Measurements from ENCODE around the gene TSC22D1. TPM values are rescaled to one million over a fixed set of nuclear protein-coding genes. Genes with fewer than 3 reads are reported as not detected.

The TSC22D1 gene
- total RNA-seq, 4 donors from 2014 or later, result 48.8 to 138 (median 92.7) TPM

DNA sequence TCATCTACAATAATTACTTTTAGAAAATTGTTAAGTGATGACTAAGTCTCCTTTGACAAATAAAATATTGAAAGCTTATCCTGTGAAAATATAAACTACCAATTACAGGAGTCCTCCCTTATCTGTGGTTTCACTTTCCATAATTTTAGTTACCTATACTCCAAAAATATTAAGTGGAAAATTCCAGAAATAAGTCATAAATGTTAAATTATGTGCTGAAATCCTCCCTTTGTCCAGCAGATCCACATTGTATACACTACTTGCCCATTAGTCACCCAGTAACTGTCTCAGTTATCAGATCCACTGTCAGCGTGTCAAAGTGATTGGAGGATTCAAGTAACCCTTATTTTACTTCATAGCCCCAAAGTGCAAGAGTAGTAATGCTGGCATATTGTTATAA lies 104.4 kb downstream of the TSC22D1 start:
- ATAC-seq (ENCODE audit: low FRiP score) (no peak), DNase-seq (ENCODE audit: low spot score) (no peak)
- TF ChIP-seq, protein P1, sequence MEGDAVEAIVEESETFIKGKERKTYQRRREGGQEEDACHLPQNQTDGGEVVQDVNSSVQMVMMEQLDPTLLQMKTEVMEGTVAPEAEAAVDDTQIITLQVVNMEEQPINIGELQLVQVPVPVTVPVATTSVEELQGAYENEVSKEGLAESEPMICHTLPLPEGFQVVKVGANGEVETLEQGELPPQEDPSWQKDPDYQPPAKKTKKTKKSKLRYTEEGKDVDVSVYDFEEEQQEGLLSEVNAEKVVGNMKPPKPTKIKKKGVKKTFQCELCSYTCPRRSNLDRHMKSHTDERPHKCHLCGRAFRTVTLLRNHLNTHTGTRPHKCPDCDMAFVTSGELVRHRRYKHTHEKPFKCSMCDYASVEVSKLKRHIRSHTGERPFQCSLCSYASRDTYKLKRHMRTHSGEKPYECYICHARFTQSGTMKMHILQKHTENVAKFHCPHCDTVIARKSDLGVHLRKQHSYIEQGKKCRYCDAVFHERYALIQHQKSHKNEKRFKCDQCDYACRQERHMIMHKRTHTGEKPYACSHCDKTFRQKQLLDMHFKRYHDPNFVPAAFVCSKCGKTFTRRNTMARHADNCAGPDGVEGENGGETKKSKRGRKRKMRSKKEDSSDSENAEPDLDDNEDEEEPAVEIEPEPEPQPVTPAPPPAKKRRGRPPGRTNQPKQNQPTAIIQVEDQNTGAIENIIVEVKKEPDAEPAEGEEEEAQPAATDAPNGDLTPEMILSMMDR (IDR thresholded peaks at IDR 0.05), result no peak

DNA sequence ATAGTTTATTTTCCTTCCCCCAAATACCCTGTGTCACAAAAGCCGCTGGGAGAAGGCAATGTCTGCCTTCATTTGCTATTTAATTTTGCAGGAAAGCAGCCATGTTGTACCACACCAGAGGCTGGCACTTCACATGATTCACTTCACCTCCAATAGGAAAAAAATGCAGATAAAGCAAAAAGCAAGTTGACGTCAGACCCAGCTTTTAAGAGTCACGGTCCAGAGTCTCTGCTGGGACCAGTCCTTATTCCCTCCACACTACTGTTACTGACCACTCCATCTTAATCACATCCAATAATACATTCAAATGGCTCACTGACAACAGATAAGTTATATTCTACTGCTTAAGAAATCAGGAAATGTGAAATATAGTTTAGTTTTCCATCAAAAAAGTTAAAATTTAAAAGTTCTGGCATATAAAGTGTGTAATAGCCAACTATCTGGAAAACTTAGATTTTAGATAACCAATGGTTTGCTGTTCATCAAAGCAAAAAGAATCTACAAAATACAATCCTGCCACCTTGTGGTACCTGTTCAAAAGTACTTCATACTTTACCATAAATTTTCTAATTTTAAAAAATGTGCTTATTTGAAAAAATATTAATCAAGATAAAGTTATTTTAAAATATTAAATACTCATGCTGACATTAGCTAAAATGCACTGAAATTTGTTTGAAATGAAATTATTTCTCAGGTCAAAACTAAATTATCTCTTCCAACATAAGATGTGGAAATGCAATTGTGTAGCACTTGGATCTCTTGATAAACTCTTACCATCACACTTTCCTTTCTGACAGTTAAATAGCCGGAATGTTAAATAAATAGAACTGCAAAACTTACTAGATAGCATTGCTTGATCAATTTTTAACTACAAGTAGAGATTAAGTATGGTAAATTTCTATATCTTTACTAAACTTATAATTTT lies 105.2 kb downstream of the TSC22D1 start:
- no peak for ATAC-seq (ENCODE audit: low FRiP score)

DNA sequence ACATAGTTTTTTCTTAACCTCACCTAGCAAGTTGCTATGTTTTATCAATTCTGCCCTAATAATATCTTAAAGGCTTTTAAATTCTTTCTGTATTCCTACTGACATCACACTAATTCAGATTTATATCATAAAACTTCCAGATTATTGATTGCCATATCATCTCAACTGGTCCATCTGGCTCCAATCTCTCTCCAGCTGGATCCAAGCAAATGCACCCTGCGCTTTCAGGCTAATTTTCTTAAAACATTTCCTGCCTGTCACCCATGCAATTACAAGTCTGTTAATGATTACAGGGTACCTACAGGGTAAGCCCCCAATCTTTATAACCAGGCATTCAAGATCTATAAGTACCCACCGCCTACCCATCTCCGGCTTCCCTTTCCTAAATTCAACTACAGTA lies 107.3 kb downstream of the TSC22D1 start:
- TF ChIP-seq, protein P1 (IDR thresholded peaks at IDR 0.05), result no peak
- DNase-seq (ENCODE audit: low spot score) (no peak), ATAC-seq (ENCODE audit: low FRiP score) (no peak)

More for the DNA sequence above, 105.2 kb downstream of the TSC22D1 start:
- TF ChIP-seq, protein P1 (IDR thresholded peaks at IDR 0.05), result peak in 1 of 3 donors; percentile 3
- DNase-seq (ENCODE audit: low spot score), result no peak

DNA sequence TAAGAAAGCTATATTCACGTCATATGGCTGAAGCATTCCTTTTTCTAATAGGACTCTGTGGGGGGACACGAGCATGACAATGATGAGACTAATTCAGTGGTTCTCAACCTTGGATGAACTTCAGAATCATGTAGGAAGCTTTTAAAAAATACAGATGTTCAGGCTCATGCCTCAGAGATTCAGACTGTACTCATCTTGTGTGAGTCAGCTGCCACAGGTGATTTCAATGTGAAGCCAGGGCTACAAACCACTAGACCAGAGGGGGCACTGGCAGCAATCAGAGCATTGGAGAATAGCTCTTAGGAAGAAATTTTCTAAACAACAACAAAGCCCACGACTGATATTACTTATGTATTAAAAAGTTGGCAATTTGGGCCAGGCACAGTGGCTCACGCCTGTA lies 110.8 kb downstream of the TSC22D1 start:
- ATAC-seq (ENCODE audit: low FRiP score), result no peak
- TF ChIP-seq, protein P1 (IDR thresholded peaks at IDR 0.05), result no peak
- DNase-seq (ENCODE audit: low spot score), result no peak

DNA sequence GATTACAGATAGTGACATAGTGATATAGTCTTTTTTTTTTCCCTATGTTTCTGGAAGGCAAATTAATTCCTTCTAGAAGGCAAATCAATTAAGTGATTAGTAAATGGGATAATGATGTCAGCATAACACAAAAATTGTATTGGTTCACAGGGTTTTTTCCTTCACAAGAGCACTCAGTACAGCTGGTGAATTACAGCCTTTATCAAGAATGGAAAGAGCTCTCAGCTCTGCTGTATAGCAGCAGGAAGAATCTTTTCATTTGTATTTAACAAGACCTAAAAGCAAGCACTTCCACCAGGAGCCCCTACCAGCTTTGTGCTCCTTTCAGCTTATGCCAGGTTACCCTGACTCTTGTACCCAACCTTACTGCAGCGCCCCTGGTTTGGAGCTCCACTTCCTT lies 111.7 kb downstream of the TSC22D1 start:
- no peak for ATAC-seq (ENCODE audit: low FRiP score)
- TF ChIP-seq, protein P1 (IDR thresholded peaks at IDR 0.05), result no peak
- no peak for DNase-seq (ENCODE audit: low spot score)

DNA sequence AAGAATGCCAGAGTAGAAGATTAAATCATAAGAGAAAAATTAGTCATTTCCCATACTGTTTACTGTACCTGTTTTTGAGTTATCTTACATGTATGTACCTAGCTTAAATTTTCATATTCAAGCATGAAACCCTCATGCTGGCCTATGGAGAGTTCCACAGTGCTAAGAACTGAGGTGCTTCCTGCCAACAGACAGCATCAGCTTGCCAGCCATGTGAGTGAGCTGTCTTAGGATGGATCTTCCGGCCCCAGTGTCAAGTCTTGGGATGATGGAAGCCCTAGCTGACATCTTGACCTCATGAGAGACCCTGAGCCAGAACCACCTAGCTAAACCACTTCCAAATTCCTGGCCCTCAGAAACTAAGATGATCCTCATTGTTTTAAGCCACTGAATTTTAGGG lies 112.4 kb downstream of the TSC22D1 start:
- TF ChIP-seq, protein P1 (IDR thresholded peaks at IDR 0.05), result no peak
- no peak for ATAC-seq (ENCODE audit: low FRiP score)
- DNase-seq (ENCODE audit: low spot score), result no peak

DNA sequence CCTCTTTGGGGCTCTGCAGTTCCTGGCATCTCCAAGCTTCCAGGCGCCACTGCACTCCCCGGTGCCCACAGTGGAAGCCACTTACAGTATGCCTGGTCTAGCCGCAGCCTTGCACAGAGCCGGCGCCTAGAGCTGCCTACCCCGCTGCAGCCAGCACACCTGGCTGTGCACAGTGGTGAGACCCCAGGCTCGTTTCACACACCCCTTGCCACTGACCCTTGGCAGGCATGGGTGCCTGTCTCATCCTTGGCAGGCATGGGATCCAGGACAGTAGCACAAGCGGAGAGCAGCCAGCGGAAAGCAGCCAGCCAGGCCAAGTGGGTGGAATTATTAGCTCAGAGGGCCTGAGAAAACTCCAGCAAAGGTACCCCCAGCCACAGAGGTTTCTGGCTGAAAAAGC lies 116.5 kb downstream of the TSC22D1 start:
- ATAC-seq (ENCODE audit: low FRiP score), result no peak
- TF ChIP-seq, protein P1 (IDR thresholded peaks at IDR 0.05), result no peak
- no peak for DNase-seq (ENCODE audit: low spot score)

Data from omental fat pad (tissue), 4 donors.